Breast epithelium (tissue), 3 donors: ENCODE results near the gene PRRC2B.

Experiments used
- POLR2A ChIP-seq: fragments of 450-650 bp; IDR thresholded peaks from one replicate; pipeline ENCODE4 v1.6.1; 2016; ENCODE audit warnings: antibody characterized with exemption, mild to moderate bottlenecking, moderate library complexity
- TF ChIP-seq, protein P1 (sequence below), 3 donors: fragments of 450-650 bp; IDR thresholded peaks; one replicate each; pipeline ENCODE4 v1.5.1; 2016 to 2017; ENCODE audit warnings: antibody characterized with exemption in 3 of 3, mild to moderate bottlenecking in 3 of 3, moderate library complexity in 3 of 3

GRCh38 chr9:131346559-131346958 is 47.3 kb upstream of the PRRC2B start:
- TF ChIP-seq, protein P1, sequence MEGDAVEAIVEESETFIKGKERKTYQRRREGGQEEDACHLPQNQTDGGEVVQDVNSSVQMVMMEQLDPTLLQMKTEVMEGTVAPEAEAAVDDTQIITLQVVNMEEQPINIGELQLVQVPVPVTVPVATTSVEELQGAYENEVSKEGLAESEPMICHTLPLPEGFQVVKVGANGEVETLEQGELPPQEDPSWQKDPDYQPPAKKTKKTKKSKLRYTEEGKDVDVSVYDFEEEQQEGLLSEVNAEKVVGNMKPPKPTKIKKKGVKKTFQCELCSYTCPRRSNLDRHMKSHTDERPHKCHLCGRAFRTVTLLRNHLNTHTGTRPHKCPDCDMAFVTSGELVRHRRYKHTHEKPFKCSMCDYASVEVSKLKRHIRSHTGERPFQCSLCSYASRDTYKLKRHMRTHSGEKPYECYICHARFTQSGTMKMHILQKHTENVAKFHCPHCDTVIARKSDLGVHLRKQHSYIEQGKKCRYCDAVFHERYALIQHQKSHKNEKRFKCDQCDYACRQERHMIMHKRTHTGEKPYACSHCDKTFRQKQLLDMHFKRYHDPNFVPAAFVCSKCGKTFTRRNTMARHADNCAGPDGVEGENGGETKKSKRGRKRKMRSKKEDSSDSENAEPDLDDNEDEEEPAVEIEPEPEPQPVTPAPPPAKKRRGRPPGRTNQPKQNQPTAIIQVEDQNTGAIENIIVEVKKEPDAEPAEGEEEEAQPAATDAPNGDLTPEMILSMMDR (IDR thresholded peaks at IDR 0.05) = no peak
- TF ChIP-seq POLR2A = no peak
